ENCODE data around the gene PLEKHA3. TPM values are rescaled to one million over a fixed set of nuclear protein-coding genes. Genes with fewer than 3 reads are reported as not detected.

Gene PLEKHA3
- total RNA-seq, 1 donor from 2014 or later = 35.4 TPM

DNA sequence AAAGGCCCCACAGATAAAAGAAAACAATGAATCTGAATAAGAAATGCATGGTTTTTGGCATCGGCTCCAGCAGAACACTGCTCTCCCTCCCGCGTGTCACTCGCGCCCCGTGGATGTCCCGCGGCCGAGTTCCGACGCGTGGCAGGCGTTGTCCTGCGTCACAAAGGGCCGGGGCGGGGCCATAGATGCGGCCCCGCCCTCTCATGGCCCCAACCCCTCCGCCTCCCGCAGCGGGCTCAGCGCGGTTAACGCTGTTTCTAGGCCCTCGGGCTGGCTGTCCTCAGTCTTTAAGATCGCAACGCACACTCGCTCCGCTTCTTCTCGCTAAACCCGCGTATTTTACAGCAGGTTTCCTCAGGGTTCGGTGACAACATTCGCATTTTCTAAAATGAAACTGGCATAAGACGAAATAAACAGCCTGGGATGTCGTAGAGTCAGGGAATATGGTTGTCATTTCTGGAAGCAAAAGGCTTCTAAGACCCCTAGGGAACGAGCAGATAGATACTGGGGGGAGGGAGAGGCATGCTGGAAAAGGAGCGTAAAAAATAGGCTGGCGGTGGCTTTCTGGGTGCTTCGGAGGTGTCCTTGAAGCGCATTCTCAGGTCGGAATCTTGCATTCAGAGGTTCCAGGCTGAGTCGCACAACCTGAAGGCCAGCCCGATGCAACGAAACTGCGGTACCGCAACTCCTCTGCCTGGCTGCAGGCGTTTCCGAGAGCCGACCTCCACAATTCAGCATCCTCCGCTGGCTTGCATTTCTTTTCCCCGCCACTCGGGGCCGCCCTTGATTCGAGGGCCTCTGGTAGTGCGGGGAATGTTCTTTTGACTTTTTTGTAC lies 1.6 kb upstream of the PLEKHA3 start, which contains the start of gene FKBP7:
TSS of gene FKBP7 (minus strand) at position 162 of the 836 bp plus-strand sequence. CDS start at position 61, 101 bp downstream.
- DNase-seq (ENCODE audit: low spot score) = peak; percentile 94

DNA sequence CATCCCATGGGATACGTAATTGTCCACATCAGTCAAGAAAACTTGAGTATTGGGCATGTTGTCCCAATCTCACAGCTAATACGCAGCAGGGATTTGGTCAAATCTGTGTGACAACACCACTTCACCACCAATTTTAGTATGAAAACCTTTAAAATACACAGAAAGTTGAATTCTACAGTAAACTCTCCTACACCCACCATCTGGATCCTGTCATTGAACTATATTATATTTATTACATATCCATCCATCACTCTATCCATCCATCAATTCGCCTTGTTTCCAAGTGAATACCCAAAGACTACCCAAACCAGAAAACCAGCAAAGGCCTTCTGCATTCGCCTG lies 1.0 kb upstream of the PLEKHA3 start:
- DNase-seq (ENCODE audit: low spot score) = no peak

DNA sequence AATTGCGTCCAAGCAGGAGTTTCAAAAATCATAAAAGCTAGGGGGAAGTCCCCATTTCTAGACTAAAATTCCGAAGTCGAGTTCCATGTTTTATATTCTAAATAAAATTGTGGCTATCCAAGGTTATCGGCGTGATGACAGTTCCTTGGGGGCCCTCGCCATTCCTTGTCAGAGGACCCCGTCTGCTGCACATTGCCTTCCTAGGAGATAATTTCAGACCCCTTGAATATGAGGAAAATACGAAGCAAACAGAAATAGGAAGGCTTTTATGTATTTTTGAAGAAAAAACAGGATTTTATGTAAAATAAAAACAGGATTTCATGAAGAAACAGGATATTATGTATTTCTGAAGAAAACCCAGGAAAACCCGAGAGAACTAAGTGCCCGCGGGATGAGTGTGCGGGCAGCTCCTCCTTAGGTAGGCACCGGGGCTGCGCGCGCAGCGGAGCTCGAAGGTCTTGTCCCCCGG lies 465 bp upstream of the PLEKHA3 start:
- DNase-seq (ENCODE audit: low spot score) = no peak

DNA sequence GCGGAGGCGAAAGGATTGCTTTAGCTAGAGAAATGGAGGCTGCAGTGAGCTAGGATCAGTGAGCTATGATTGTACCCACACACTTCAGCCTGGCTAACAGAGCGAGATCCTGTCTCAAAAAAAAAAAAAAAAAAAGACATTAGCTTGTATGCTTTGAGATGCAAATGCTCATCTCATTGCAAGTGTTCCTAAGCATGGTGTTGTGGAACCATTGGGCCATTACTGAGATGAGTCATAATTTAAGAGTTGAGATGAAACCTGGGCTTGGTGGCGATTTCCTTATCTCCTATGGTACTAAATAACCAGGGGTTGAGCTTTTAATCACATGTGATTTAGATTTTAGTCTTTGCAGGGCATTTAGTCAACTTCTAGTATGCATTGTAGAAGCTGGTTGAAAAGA lies 2.2 kb downstream of the PLEKHA3 start:
- no peak for DNase-seq (ENCODE audit: low spot score)

DNA sequence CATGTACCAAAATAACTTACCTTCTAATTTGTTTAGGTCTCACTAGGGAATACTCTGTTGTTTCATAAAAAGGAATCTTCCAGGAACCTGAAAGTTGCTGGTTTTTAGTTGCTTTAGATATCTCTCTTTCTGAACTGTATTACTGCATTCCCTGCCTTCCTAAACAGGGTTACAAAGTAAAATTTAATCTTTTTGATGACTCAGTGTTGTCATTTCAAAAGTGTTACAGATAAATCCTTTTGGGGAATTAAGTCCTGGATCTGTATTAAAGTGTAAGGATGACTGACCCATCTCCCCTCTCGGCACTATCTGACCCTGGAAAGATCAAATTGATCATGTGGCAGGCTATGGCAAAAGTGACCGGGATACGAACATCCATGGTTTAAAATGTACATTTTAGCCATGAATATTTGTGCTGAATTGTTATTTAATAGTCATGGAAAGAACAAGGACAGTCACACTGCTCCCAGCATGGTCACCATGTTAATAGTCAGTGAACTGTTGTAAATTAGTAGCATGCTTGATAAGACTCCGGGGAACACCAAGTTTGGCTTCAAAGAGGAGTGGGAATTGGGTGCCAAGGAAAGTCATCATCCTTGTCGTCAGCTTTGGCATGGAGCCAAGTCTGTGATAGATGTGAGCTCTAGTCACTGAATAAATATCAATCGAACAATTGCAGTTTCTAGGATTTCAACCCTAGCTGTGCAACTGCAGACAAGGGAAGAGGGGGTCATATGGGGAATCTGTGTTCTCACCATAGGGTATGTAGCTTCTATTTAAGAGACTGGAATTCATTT lies 4.2 kb downstream of the PLEKHA3 start:
- no peak for DNase-seq (ENCODE audit: low spot score)

DNA sequence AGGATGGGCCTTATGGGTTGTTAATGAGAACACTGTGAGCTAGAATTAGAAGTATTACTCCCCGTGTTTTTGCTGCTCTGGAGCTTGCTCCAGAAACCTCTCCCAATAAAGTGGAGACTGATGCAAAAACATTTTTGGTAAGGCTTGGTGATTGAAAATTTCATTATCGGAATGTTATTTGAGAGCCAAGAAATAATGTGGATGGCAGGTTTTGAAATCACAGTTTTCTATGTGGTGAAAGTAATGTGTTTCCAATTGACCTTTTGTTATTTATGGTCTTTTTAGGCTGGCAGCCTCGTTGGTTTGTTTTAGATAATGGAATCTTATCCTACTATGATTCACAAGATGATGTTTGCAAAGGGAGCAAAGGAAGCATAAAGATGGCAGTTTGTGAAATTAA lies 5.1 kb downstream of the PLEKHA3 start:
- no peak for DNase-seq (ENCODE audit: low spot score)

DNA sequence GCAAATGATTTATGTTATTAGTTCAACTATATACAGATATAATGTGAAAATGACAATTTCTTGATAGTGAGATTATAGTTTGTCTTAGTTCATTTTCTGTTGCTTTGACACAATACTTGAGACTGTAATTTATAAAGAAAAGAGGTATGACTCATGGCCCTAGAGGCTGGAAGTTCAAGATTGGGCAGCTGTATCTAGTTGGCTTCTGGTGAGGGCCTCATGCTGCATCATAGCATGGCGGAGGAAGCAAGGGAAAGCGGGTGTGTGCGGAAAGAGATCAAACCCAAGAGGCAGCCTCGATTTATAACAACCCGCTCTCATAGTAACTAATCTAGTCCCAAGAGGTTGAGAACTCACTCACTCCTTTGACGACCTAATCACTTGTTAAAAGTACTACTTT lies 11.4 kb downstream of the PLEKHA3 start:
- DNase-seq (ENCODE audit: low spot score) = no peak

DNA sequence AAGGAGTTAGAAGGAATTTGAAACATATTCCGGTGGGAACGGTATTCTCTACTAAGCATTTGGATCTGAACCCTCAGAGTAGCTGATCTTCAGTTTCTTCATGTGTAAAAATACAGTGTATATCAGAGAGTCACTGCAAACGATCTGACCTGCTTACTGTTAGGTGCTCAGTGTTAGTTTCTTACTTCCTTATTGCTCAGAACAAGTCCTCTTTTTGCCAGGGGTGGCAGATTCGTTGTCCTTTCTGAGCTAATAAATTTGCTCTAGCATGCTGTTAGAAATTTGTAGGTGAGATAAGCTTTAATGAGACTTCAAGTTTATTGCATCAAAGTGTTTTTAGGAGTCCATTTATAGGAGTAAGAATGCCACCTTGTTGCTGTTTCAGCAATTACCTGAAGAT lies 15.8 kb downstream of the PLEKHA3 start:
- no peak for DNase-seq (ENCODE audit: low spot score)

DNA sequence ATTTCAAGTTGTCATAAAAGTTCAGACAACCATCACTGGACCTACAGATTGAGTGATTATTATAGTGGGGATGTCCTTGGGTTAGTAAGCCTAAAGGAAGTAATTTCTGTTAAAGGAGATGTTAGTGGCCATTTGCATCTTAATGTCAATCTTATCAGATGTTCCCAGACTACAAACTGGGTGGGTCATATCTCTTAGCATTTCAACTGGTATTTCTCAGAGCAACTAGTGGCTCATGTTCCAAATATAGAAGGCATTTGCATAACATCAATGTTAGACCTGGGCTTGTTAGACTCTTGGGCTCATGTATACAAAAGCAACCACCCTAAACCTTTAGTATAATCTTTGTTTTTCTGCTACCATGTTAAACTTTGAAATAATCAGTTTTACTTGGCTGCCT lies 17.9 kb downstream of the PLEKHA3 start:
- no peak for DNase-seq (ENCODE audit: low spot score)

DNA sequence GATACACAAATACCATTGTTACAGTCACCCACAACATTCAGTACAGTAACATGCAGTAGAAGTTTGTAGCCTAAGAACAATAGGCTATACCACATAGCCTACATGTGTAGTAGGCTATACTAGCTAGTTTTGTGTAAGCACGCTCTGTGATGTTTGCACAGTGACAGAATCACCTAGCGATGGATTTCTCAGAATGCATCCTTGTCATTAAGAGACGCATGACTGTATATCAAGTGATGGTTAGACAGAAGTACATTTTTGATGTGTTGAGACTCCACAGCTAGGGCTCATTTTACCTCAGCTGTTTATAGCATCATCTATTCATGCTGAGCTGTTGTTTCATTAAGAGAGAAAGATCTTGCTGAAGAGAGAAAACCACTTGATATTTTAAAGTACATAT lies 19.4 kb downstream of the PLEKHA3 start:
- DNase-seq (ENCODE audit: low spot score) = no peak

DNA sequence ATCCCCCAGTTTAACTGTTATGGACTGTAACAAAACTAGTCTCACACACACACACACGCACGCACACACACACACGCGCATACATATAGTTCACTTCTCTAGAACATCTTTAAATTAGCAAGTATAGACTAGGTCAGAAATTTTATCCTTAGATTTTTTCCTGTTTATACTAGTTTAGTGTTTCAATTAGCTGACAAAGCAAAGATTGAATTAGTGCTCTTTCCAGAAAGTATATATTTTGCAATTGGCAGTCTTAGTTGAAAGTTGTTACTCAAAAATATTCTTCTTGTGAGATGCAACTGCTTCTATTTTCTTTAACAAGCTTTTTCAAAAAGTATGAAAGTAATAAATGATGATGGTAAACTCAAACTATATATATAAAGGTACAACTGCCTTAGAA lies 22.5 kb downstream of the PLEKHA3 start:
- DNase-seq (ENCODE audit: low spot score) = no peak

DNA sequence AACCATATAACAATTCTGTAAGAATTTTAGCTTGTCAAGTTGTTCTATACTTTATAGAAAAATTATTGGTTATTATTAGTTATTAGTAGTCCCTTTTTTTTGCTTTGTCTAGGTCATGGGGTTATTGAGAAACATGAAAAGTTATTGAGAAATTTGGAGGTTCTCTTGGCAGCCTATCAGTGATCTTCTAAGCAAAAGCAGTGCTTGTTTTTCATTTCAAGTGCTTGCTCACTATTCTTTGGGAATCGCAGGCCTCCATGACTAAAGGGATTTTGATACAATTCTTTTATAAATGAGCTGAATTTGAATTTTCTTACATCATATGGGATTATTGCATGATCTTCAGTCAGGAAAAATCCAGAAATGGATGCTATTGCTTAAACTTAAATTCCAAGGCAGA lies 25.8 kb downstream of the PLEKHA3 start:
- DNase-seq (ENCODE audit: low spot score) = no peak

DNA sequence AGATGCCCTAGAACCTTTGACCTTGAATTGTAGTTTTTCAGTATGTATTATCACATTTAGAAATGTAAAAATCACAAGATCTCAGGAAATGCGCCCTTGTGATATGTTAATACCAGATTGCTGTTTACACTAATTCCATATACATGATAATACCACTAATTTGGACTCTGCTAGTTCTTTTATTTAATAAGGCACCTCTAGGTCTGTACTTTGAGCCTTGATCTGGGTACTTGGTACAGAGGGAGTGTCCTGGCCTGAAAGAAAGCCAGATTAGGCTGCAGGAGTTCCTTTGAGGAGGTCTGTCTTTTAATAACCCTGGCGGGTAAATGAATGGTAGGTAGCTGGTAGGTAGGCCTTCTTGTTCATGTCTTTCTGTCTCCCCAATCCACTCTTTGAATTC lies 26.3 kb downstream of the PLEKHA3 start:
- DNase-seq (ENCODE audit: low spot score) = no peak

DNA sequence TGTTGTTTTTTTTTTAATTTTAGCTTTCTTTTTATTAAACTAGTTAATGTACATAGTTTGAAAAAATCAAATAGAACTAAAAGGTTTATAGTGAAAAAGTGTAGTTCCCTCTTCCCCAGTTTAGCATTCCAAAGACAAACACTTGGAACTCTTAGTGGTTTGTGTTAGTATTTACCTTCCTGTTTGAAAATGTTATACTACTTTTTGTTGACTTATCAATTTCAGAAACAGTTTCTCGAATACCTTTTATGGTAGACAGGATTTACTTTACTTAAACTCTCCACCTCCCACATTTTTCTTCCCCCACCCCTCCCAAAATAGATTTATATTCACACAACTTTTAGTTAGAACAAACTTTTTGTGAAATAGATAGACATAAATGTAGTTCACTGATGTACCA lies 26.7 kb downstream of the PLEKHA3 start:
- no peak for DNase-seq (ENCODE audit: low spot score)

DNA sequence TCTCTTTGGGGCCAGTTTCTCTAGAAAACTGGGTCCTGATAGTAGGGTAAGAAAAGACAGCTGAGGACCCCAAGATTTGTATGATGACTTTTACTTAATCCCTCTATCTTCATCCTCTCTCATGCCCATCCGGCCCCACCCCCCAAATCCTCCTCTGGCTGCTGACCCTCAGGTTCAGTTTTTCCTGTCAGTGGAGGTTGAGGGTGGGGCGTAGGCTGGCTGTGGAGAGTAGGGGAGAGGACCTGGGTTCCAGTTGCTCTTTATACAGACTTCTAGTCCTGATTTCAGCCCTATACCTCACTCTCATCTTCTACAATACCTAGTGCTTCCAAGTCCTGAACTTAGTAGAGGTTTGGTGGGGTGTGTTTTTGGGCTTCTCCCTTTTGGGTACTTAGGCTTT lies 28.4 kb downstream of the PLEKHA3 start:
- DNase-seq (ENCODE audit: low spot score) = no peak

DNA sequence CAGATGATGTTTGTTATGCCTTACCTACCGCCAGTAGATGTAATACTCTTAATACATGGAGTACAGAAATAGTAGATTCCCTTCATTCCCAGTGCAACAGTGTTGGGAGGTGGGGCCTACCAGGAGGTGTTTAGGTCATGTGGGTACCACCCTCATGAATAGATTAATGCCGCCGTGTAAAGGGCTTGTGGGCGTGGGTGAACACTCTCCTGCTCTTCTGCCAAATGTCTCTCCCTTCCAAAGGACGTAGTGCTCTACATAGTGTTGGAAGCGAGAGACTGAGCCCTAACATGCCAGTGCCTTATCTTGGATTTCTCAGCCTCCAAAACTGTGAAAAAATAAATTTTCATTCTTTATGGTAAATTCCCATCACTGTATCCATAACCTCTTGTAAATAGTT lies 30.1 kb downstream of the PLEKHA3 start:
- no peak for DNase-seq (ENCODE audit: low spot score)

DNA sequence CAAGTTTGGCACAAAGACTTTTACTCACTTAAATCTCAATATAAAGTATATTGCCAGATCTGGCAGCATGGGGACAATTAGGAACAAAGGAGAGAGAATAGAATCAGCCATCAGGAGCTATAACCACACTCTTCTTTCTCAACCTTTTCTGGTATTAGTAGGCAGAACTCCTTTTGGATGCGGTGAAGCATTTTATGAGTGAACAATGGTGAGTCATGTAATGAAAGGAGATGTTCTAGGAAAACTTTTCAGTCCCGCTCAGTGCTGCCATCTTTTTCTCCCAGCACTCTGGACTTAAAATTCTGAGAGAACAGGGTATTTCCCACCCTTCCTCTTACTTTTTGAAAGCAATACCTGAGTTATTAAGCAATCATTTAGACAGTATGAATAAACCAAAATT lies 32.2 kb downstream of the PLEKHA3 start:
- no peak for DNase-seq (ENCODE audit: low spot score)

DNA sequence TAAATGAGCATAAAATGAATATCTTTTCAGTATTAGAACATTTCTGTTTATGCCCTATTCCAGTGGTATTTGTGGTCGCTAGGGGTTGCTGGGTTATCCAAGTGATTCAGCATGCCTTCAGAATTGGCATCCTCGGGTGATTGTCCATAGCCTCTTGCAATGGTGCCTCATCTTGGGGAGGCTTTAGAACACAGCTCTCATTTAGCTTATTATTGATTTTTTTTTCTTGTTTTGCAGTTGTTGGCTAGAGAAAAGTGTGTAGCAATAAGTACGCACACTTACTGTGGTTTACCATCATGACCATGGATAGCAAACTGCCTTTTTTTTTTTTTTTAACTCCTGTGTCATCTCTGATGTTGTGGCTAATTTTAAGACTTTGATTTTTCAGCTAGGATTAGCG lies 33.6 kb downstream of the PLEKHA3 start:
- DNase-seq (ENCODE audit: low spot score) = no peak

DNA sequence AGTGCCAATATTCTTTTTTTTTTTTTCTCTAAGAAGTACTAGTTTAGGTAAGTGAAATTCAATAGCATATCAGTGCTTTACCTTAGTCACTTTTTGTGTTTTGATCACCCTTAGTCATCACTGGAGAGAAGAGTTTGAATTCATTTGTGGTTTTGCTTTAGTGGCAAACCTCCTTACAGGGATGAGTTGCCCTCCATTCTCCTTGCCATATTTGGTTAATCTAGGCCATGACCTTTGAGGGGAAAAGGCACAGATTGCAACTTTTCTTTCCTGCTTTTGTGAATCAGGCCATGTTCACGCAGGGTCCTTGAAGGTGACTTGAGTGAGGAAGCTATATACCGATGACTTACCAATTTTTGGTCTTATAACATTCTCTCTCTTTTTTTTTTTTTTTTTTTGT lies 34.4 kb downstream of the PLEKHA3 start:
- DNase-seq (ENCODE audit: low spot score) = no peak

DNA sequence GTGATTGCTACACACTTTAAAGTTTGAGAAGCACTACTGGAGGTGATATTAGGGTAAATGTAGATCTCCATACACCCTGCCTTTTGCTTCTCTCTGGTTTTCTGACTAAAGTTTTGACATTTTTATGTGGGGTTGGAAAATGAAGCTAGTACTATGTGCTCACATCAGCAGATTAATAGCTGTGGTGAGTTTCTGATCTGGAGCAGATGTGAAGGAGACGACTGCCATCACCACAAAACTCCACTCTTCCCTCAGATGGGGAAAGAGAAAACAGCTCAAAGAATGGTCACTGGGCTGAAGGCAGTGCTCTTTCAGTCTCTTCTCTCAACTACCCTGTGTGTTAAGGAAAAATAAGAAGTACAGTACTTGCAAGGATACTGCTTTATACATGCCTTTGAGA lies 37.2 kb downstream of the PLEKHA3 start:
- DNase-seq (ENCODE audit: low spot score) = no peak

DNA sequence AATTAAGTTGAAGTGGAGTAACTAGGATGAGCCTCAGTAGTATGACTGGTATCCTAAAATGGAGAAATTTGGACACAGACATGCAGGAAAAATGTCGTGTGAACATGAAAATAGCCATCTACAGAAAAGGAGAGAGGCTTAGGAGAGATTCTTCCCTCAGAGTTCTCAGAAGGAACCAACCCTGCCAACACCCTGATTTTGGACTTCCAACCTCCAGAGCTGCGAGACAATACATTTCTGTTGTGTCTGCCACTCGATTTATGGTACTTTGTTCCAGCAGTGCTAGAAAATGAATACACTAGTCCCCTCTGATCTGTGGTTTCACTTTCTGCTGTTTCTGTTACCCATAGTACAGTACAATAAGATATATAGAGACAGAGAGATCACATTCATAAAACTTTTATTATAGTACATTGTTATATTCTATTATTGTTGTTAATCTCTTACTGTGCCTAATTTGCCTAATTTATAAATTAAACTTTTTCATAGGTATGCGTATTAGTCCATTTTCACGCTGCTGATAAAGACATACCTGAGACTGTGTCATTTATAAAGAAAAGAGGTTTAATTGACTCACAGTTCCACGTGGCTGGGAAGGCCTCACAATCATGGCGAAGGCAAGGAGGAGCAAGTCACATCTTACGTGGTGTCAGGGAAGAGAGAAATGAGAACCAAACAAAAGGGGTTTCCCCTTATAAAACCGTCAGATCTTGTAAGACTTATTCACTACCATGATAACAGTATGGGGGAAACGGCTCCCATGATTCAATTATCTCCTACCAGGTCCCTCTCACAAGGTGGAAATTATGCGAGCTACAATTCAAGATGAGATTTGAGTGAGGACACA lies 41.3 kb downstream of the PLEKHA3 start:
- DNase-seq (ENCODE audit: low spot score) = no peak

All from mesenteric fat pad (tissue), 1 donor.